Measurements from ENCODE around the gene HRH2.

- TF ChIP-seq POLR2A (IDR thresholded peaks at IDR 0.05; ENCODE audit: low read length) (no peak), GATA1 (IDR thresholded peaks at IDR 0.05; ENCODE audit: low read depth, low read length) (no peak)
These were observed 30.7 kb downstream of the HRH2 start for GRCh38 chr5:175688352-175689146.
